Urinary bladder (tissue), 4 donors: ENCODE results near the gene PLXNB2. TPM values are rescaled to one million over a fixed set of nuclear protein-coding genes. Genes with fewer than 3 reads are reported as not detected.
A peak's percentile ranks its signal among the peaks of the same experiment; 100 is the strongest.
"Not testable (repeated sequence)": the region's sequence is repeated elsewhere in the genome, so short reads cannot be mapped to it uniquely, and the experiment has no call there.

Source experiments
- DNase-seq: peaks from one replicate; pipeline ENCODE4 v3.0.0-alpha.2; 2015; ENCODE audit errors: extremely low spot score
- H3K27ac ChIP-seq: one replicate; pipeline ENCODE4 v1.5.1; 2013; ENCODE audit warnings: low read depth, mild to moderate bottlenecking, moderate library complexity
- H3K36me3 ChIP-seq: one replicate; pipeline ENCODE4 v1.6.1; 2013; ENCODE audit warnings: mild to moderate bottlenecking, moderate library complexity; ENCODE audit not compliant: insufficient read depth
- H3K4me1 ChIP-seq: one replicate; pipeline ENCODE4 v1.6.1; 2013; ENCODE audit warnings: mild to moderate bottlenecking, moderate library complexity; ENCODE audit not compliant: insufficient read depth
- H3K4me3 ChIP-seq: one replicate; pipeline ENCODE4 v1.5.1; 2013; ENCODE audit warnings: low read depth, low read length
- WGBS: extraction: QIAGEN DNeasy Blood & Tissue Kit; methylation state at CpG from one replicate; pipeline ENCODE4 v1.1.7; 2013; 5-methylcytosine and 5-hydroxymethylcytosine counted together
- polyA plus RNA-seq: library from polyadenylated mRNA; stranded (reverse); fragments of 200-250 nt; gene quantifications from one replicate; pipeline ENCODE4 v1.2.3, GENCODE V29; 2013
- total RNA-seq: library from RNA; depleted of rRNA; stranded (reverse); fragments of >200 nt; gene quantifications from one replicate; pipeline ENCODE4 v1.2.3, GENCODE V29; 2014
- donor health status: healthy with polysubstance abuse.
- donor health status: healthy.

Gene PLXNB2
- total and polyA plus RNA-seq, 2 donors: 61.7 to 106 TPM

GRCh38 chr22:50280708-50281383 lies 26.6 kb downstream of the PLXNB2 start:
- WGBS: 93% methylated on average over 47 of the region's 47 CpGs
- Histone ChIP-seq H3K4me1 (no peaks in the 10 kb centered on the region), H3K36me3 (peaks cover 12% of the 10 kb centered on the region), H3K27ac (no peak overlapping the region), H3K4me3 (no peak overlapping the region)
- no peak for DNase-seq

DNA sequence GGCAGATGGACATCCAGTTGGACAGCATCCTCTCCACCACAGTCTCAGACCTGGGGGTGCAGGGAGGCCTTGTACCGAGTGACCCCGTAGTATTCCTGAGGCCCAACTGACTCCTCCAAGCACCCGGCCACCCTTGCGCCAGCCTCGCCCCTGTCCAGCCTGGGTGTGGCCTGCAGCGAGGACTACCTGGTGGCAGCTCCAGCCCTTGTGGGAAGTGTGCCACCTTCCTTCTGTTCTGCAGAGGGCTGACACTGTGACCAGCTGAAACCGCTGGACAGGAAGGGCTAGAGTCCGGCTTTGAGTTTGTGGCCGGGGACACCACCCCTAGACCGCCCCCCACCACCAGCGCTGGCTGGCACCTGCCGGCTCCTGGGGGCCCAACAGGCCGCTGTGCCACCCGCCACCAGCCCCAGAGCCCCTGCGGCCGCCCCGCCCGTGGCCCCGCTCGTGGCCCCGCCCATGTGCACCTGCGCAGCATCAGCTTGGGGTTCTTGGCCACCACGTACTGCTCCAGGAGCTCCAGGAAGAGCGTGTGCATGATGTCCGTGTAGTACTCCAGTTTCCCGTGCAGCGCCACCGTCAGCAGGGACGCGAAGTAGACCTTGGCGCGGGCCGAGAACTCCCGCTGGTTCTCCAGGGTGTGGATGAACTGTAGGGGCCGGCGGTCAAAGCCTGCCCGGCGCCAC lies 27.3 kb downstream of the PLXNB2 start:
- H3K27ac ChIP-seq: no peak overlapping the region
- H3K36me3 ChIP-seq: peaks cover 14% of the 10 kb centered on the region
- no peak for DNase-seq
- no peak overlapping the region for H3K4me3 ChIP-seq
- 94% methylated on average over 38 of the region's 38 CpGs for WGBS
- H3K4me1 ChIP-seq: no peaks in the 10 kb centered on the region

GRCh38 chr22:50278956-50279619 lies 28.4 kb downstream of the PLXNB2 start:
- no peaks in the 10 kb centered on the region for H3K4me1 ChIP-seq
- WGBS: 91% methylated on average over 30 of the region's 30 CpGs
- no peak overlapping the region for H3K4me3 ChIP-seq
- no peak overlapping the region for H3K27ac ChIP-seq
- no peak for DNase-seq
- H3K36me3 ChIP-seq: peaks cover 14% of the 10 kb centered on the region

DNA sequence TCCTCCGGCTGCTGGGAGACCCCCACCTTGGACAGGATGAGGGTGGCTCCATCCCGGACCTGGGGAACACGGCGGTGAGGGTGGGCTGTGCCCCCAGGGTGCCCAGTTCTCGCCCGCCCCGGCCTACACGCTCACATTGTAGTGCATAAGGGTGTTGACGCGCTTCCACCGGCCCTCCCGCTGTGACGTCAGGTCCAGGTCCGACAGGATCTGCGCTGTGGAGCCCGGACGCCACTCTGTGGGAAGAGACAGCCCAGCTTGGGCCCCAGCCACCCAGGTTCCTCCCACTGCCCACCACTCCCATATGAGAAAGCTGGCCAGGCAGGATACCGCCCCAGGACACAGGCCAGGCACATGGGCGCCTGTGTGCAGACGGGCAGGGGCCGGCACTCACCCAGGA lies 29.0 kb downstream of the PLXNB2 start:
- H3K27ac ChIP-seq: no peak overlapping the region
- H3K4me1 ChIP-seq: no peaks in the 10 kb centered on the region
- WGBS: 91% methylated on average over 21 of the region's 21 CpGs
- DNase-seq: no peak
- no peak overlapping the region for H3K4me3 ChIP-seq
- peaks cover 14% of the 10 kb centered on the region for H3K36me3 ChIP-seq

DNA sequence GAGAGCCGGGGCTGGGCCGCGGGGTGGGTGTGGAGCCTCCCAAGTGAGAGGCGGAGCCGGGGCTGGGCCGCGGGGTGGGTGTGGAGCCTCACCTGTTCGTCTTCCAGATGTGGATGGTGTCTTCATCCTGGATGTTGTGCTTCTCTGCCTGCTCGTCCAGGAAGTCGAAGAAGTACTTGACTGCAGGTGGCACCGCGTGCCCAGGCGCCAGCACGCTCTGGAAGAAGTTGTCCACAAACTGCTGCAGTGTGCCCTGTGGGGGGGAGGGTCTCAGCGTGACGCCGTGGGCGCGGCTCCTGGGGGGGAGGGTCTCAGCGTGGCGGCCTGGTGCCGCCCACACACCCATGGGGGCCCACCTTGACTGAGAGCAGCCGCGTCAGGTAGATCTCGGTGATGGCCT lies 29.7 kb downstream of the PLXNB2 start:
- Histone ChIP-seq H3K27ac (no peak overlapping the region), H3K4me1 (no peaks in the 10 kb centered on the region), H3K36me3 (peaks cover 9% of the 10 kb centered on the region), H3K4me3 (no peak overlapping the region)
- DNase-seq: no peak
- WGBS: 89% methylated on average over 25 of the region's 25 CpGs

GRCh38 chr22:50276143-50276542 lies 31.3 kb downstream of the PLXNB2 start:
- no peak overlapping the region for H3K27ac ChIP-seq
- H3K4me3 ChIP-seq: no peak overlapping the region
- peaks cover 8% of the 10 kb centered on the region for H3K36me3 ChIP-seq
- DNase-seq: no peak
- 64% methylated on average over 25 of the region's 25 CpGs for WGBS
- no peaks in the 10 kb centered on the region for H3K4me1 ChIP-seq

DNA sequence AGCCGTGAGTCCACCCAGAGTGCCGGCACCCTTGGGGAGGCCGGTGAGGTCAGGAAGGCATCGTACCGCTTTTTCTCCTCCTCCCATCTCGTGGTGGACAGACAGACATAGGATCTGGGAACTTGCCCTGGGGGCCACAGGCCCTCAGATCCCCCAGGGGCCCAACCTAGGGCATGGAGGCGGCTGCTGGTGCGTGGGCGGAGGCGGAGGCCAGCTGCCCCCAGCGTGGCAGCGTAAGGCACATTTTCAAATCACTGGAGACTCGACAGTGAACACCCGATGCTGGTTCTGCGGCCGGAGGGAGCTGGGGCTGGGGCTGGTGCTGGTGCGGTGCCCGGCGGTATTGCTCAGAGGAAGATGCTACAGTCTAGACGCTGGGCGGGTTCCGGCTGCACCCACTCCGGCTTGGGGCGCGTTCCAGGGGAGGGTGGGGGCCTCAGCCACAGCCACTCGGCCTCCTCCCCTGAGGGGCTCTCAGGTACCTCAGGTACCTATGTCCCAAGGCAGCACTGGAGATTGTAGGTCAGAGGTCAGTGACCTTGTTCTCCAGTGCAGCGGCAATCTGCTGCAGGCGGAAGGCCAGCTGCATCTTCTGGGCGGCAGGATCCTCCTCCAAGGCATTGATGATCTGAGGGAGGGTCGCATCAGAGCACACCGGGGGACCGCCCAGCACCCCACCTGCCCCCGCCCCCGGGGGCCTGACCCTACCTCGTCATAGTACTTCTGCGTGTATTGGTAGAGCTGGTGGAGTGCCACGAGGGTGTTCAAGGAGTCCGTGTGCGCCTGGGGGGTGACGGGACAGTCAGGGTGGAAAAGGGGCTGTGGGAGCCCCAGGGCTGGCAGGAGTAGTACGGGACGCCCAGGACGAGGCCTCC lies 32.0 kb downstream of the PLXNB2 start:
- DNase-seq: no peak
- WGBS: 82% methylated on average over 43 of the region's 43 CpGs
- Histone ChIP-seq H3K27ac (no peak overlapping the region), H3K4me1 (no peaks in the 10 kb centered on the region), H3K36me3 (peaks cover 3% of the 10 kb centered on the region), H3K4me3 (no peak overlapping the region)

GRCh38 chr22:50274771-50275170 lies 32.7 kb downstream of the PLXNB2 start:
- Histone ChIP-seq H3K27ac (no peak overlapping the region), H3K4me1 (no peaks in the 10 kb centered on the region), H3K4me3 (no peak overlapping the region), H3K36me3 (peaks cover 3% of the 10 kb centered on the region)
- 55% methylated on average over 7 of the region's 7 CpGs for WGBS
- no peak for DNase-seq

DNA sequence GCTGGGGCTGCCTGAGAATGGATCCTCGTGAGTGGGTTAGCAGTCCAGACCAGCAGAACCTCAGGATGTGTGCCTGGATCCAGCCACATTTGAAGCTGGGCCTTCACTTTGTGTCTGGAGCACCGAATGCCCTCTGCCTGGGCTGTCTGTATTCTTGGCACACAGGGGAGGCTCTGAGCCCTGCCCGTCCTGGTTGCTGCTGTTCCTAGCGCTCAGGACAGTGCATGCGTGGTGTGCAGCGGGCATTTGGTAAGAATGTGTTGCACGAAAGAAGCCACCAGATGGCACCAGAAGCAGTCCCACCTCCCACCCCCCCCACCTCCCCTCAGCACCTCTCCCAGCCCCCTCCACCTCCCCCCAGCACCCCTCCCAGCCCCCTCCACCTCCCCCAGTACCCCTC lies 33.1 kb downstream of the PLXNB2 start:
- 25% methylated on average over 7 of the region's 7 CpGs for WGBS
- Histone ChIP-seq H3K27ac (no peak overlapping the region), H3K36me3 (peaks cover 3% of the 10 kb centered on the region), H3K4me1 (no peaks in the 10 kb centered on the region), H3K4me3 (no peak overlapping the region)
- no peak for DNase-seq

- H3K4me1 ChIP-seq, H3K27ac ChIP-seq, H3K36me3 ChIP-seq, H3K4me3 ChIP-seq, DNase-seq: not testable (repeated sequence)
- WGBS: 84% methylated on average over 10 of the region's 10 CpGs
These were observed 33.7 kb downstream of the PLXNB2 start for GRCh38 chr22:50273781-50274180.

DNA sequence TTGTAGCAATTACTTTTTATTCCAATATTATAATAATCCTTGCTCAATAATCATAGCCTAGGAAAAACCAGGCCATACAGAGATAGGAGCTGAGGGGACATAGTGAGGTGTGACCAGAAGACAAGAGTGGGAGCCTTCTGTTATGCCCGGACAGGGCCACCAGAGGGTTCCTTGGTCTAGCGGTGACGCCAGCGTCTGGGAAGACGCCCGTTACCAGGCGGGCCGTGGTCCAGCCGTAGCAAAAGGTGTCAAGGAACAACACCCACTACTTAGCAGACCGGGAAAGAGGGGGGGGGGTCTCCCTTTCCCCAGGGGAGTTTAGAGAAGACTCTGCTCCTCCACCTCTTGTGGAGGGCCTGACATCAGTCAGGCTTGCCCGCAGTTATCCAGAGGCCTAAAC lies 34.1 kb downstream of the PLXNB2 start:
- H3K4me3 ChIP-seq, DNase-seq, H3K4me1 ChIP-seq, H3K36me3 ChIP-seq, H3K27ac ChIP-seq: not testable (repeated sequence)
- WGBS: 62% methylated on average over 11 of the region's 11 CpGs

- WGBS: 40% methylated on average over 26 of the region's 26 CpGs
- Histone ChIP-seq H3K27ac (no peak overlapping the region), H3K36me3 (peaks cover 3% of the 10 kb centered on the region), H3K4me1 (no peaks in the 10 kb centered on the region), H3K4me3 (peak overlapping the region; percentile 15)
- DNase-seq: no peak
These were observed 35.2 kb downstream of the PLXNB2 start for GRCh38 chr22:50272044-50272802.

- peaks cover 3% of the 10 kb centered on the region for H3K36me3 ChIP-seq
- no peak overlapping the region for H3K27ac ChIP-seq
- no peaks in the 10 kb centered on the region for H3K4me1 ChIP-seq
- 1% methylated on average over 45 of the region's 45 CpGs for WGBS
- H3K4me3 ChIP-seq: peak overlapping the region; percentile 15
- no peak for DNase-seq
These were observed 35.9 kb downstream of the PLXNB2 start for GRCh38 chr22:50271519-50271970.
